HepG2 (cell line): ENCODE results near the gene ECSCR. TPM values are rescaled to one million over a fixed set of nuclear protein-coding genes. Genes with fewer than 3 reads are reported as not detected.
A peak's percentile ranks its signal among the peaks of the same experiment; 100 is the strongest.

Experiments
- CHD4 ChIP-seq: fragments of 200-600 bp; sonication (generic); IDR thresholded peaks from 2 replicates; pipeline ENCODE4 v1.7.0; 2017; ENCODE audit warnings: mild to moderate bottlenecking, low read length, borderline replicate concordance
- LCORL ChIP-seq, 2 experiments: fragments of 450-650 bp in 1 of 2; sonication (generic) in 1 of 2; formaldehyde crosslinking in 1 of 2; IDR thresholded peaks; 2 replicates each; pipeline versions ENCODE4 v1.5.0 to v1.6.1; 2017 to 2020; ENCODE audit warnings: antibody characterized with exemption in 1 of 2, missing genetic modification reagents in 1 of 2
- REPIN1 ChIP-seq: sonication (generic); formaldehyde crosslinking; IDR thresholded peaks from 2 replicates; pipeline ENCODE4 v1.8.0; 2022; ENCODE audit warnings: missing genetic modification reagents, low read depth, mild to moderate bottlenecking, borderline replicate concordance
- SP5 ChIP-seq: IDR thresholded peaks from 2 replicates; pipeline ENCODE4 v1.6.1; 2016; ENCODE audit warnings: low read depth, borderline replicate concordance
- ZNF235 ChIP-seq: sonication (generic); formaldehyde crosslinking; IDR thresholded peaks from 2 replicates; pipeline ENCODE4 v1.8.1; 2023; ENCODE audit warnings: mild to moderate bottlenecking, missing genetic modification reagents, borderline replicate concordance
- ZSCAN31 ChIP-seq: sonication (generic); formaldehyde crosslinking; IDR thresholded peaks from 2 replicates; pipeline ENCODE4 v1.5.0; 2020; ENCODE audit warnings: low read depth, mild to moderate bottlenecking, missing genetic modification reagents
- polyA plus RNA-seq, 8 experiments: library from polyadenylated mRNA; depleted of rRNA in 3 of 8; stranded (reverse) in 7 of 8; unstranded in 1 of 8; fragments of >200 nt; fragmentation: Illumina TruSeq in 4 of 8; extraction: Trizol in 4 of 8; gene quantifications; 2 replicates each; pipeline versions ENCODE4 v1.2.1 to v1.2.3, GENCODE V29; 2011 to 2016; ENCODE audit warnings: low read depth in 4 of 8, missing spikeins in 1 of 8, mixed read lengths in 1 of 8; ENCODE audit not compliant: insufficient read depth in 1 of 8
- total RNA-seq, 5 experiments: library from RNA; depleted of rRNA; stranded (reverse); fragments of >200 nt; fragmentation: Illumina TruSeq; extraction: Trizol; gene quantifications; 2 replicates each; pipeline ENCODE4 v1.2.3, GENCODE V29; 2016; ENCODE audit warnings: low read depth in 1 of 5
- TF ChIP-seq, protein P1 (sequence below): sonication (generic); formaldehyde crosslinking; IDR thresholded peaks from 2 replicates; pipeline ENCODE4 v1.5.0; 2020; ENCODE audit warnings: mild to moderate bottlenecking, missing genetic modification reagents
- TF ChIP-seq, protein P2 (sequence below), 2 experiments: fragments of 450-650 bp in 1 of 2; sonication (generic) in 1 of 2; formaldehyde crosslinking in 1 of 2; IDR thresholded peaks; 2 replicates each; pipeline versions ENCODE4 v1.6.1 to v1.8.0; 2016 to 2022; ENCODE audit warnings: antibody characterized with exemption in 1 of 2, mild to moderate bottlenecking in 1 of 2, missing genetic modification reagents in 1 of 2
- TF ChIP-seq, protein P3 (sequence below): sonication (generic); formaldehyde crosslinking; IDR thresholded peaks from 2 replicates; pipeline ENCODE4 v1.4.0; 2020; ENCODE audit warnings: missing genetic modification reagents, borderline replicate concordance
- TF ChIP-seq, protein P4 (sequence below): sonication (generic); formaldehyde crosslinking; IDR thresholded peaks from 2 replicates; pipeline ENCODE4 v1.4.0; 2020; ENCODE audit warnings: missing genetic modification reagents

Gene ECSCR
- total and polyA plus RNA-seq, 2 of the 13 experiments (the other 11 are each of a cell fraction or from before 2014, with no cell fraction given): 0.18 TPM; not detected in 1

DNA sequence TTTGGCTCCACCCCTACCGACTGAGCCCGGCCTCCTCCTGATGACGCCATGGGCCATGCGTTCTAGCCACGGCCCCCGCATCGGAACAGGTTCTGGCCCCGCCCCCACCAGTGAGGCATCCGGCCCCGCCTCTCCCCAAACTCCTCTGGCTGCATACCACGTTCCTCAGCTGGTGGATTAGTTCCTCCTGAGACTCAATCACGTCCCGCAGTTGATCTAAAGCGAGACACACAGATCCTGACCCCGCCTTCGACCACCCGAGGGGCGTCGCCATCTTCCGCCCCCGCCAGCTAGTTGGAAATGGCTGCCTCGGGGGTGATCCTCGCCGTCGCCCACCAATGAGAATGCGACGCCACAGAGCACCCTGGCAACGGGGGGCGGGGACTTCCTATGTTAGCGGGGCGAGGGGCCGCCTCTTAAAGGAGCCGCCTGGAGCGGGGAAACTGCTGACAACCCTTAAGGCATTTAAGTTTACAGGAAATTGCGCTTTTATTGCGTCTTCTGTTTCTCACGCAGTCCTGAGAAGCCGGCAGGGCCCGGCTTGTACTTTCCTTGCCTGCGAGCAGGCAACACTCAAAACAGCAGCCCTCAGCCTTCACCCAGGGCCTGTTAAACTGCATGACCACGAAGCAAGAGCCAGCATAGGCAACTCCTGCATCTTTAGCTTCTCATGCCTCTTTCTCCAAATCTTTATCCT lies 58.6 kb downstream of the ECSCR start, which contains the start of gene SPATA24 (continued):
- TF ChIP-seq, protein P1, sequence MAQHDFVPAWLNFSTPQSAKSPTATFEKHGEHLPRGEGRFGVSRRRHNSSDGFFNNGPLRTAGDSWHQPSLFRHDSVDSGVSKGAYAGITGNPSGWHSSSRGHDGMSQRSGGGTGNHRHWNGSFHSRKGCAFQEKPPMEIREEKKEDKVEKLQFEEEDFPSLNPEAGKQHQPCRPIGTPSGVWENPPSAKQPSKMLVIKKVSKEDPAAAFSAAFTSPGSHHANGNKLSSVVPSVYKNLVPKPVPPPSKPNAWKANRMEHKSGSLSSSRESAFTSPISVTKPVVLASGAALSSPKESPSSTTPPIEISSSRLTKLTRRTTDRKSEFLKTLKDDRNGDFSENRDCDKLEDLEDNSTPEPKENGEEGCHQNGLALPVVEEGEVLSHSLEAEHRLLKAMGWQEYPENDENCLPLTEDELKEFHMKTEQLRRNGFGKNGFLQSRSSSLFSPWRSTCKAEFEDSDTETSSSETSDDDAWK: no peak
- no peak for TF ChIP-seq LCORL (IDR thresholded peaks at IDR 0.05)
- TF ChIP-seq LCORL (CRISPR knock-in tag; IDR thresholded peaks at IDR 0.05): peak; percentile 23; the same call in 1 of the 2 replicates
- TF ChIP-seq ZNF235: no peak
- TF ChIP-seq, protein P2, sequence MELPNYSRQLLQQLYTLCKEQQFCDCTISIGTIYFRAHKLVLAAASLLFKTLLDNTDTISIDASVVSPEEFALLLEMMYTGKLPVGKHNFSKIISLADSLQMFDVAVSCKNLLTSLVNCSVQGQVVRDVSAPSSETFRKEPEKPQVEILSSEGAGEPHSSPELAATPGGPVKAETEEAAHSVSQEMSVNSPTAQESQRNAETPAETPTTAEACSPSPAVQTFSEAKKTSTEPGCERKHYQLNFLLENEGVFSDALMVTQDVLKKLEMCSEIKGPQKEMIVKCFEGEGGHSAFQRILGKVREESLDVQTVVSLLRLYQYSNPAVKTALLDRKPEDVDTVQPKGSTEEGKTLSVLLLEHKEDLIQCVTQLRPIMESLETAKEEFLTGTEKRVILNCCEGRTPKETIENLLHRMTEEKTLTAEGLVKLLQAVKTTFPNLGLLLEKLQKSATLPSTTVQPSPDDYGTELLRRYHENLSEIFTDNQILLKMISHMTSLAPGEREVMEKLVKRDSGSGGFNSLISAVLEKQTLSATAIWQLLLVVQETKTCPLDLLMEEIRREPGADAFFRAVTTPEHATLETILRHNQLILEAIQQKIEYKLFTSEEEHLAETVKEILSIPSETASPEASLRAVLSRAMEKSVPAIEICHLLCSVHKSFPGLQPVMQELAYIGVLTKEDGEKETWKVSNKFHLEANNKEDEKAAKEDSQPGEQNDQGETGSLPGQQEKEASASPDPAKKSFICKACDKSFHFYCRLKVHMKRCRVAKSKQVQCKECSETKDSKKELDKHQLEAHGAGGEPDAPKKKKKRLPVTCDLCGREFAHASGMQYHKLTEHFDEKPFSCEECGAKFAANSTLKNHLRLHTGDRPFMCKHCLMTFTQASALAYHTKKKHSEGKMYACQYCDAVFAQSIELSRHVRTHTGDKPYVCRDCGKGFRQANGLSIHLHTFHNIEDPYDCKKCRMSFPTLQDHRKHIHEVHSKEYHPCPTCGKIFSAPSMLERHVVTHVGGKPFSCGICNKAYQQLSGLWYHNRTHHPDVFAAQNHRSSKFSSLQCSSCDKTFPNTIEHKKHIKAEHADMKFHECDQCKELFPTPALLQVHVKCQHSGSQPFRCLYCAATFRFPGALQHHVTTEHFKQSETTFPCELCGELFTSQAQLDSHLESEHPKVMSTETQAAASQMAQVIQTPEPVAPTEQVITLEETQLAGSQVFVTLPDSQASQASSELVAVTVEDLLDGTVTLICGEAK (IDR thresholded peaks at IDR 0.05): no peak
- TF ChIP-seq, protein P2 (CRISPR knock-in tag; IDR thresholded peaks at IDR 0.05): no peak
- TF ChIP-seq CHD4: no peak
- no peak for TF ChIP-seq ZSCAN31 (CRISPR knock-in tag)
- TF ChIP-seq SP5 (CRISPR knock-in tag): peak; percentile 43; the same call in 1 of the 2 replicates
- TF ChIP-seq, protein P3, sequence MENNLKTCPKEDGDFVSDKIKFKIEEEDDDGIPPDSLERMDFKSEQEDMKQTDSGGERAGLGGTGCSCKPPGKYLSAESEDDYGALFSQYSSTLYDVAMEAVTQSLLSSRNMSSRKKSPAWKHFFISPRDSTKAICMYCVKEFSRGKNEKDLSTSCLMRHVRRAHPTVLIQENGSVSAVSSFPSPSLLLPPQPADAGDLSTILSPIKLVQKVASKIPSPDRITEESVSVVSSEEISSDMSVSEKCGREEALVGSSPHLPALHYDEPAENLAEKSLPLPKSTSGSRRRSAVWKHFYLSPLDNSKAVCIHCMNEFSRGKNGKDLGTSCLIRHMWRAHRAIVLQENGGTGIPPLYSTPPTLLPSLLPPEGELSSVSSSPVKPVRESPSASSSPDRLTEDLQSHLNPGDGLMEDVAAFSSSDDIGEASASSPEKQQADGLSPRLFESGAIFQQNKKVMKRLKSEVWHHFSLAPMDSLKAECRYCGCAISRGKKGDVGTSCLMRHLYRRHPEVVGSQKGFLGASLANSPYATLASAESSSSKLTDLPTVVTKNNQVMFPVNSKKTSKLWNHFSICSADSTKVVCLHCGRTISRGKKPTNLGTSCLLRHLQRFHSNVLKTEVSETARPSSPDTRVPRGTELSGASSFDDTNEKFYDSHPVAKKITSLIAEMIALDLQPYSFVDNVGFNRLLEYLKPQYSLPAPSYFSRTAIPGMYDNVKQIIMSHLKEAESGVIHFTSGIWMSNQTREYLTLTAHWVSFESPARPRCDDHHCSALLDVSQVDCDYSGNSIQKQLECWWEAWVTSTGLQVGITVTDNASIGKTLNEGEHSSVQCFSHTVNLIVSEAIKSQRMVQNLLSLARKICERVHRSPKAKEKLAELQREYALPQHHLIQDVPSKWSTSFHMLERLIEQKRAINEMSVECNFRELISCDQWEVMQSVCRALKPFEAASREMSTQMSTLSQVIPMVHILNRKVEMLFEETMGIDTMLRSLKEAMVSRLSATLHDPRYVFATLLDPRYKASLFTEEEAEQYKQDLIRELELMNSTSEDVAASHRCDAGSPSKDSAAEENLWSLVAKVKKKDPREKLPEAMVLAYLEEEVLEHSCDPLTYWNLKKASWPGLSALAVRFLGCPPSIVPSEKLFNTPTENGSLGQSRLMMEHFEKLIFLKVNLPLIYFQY: no peak
- TF ChIP-seq, protein P4, sequence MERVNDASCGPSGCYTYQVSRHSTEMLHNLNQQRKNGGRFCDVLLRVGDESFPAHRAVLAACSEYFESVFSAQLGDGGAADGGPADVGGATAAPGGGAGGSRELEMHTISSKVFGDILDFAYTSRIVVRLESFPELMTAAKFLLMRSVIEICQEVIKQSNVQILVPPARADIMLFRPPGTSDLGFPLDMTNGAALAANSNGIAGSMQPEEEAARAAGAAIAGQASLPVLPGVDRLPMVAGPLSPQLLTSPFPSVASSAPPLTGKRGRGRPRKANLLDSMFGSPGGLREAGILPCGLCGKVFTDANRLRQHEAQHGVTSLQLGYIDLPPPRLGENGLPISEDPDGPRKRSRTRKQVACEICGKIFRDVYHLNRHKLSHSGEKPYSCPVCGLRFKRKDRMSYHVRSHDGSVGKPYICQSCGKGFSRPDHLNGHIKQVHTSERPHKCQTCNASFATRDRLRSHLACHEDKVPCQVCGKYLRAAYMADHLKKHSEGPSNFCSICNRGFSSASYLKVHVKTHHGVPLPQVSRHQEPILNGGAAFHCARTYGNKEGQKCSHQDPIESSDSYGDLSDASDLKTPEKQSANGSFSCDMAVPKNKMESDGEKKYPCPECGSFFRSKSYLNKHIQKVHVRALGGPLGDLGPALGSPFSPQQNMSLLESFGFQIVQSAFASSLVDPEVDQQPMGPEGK: peak; percentile 75
- TF ChIP-seq REPIN1: 0 out of 2 replicates have a peak, but pooled peaks have one; percentile 25
